Measurements from ENCODE around the gene OR5K1. TPM values are rescaled to one million over a fixed set of nuclear protein-coding genes. Genes with fewer than 3 reads are reported as not detected.

The OR5K1 gene
- total and polyA plus RNA-seq, 2 of the 4 experiments (the other 2 are of a cell fraction), result not detected

DNA sequence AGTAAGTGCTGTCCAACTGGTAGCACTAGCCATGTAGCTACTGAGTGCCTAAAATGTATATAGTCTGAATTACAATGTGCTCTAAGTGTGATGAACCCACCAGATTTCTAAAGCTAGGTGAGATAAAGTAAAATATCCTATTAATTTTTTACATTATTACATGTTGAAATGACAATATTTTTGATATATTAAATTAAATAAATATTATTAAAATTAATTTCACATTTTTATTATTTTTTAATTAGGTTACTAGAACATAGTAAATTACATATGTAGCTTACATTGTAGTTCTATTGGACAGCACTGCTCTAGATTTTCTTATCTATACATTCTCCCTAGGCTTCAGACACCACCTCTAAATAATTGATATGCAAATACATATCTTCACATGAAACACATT is 9.2 kb upstream of the OR5K1 start:
- ChIA-PET CTCF (no interaction called here), POLR2A (ENCODE audit: unreplicated experiment) (no interaction called here)
- in situ Hi-C loops (cut with MboI; ENCODE audit: low sequenced_read_pairs) (loop anchor here (25.0 kb wide), 1 partner anchor 92 kb away; the partner anchor contains the start of gene OR5K4), dilution Hi-C loops (cut with HindIII; ENCODE audit: low sequenced_read_pairs, unreplicated experiment) (no loop called here), intact Hi-C loops (cut with micrococcal nuclease) (no loop called here)
- no TSS peak for BruUV-seq (replicated peaks)
- H4K8ac ChIP-seq (ENCODE audit: low read depth in 2 of 2, low read length in 2 of 2), result no peak overlapping the region
- H2BK15ac ChIP-seq (ENCODE audit: low read depth, low read length), result no peak overlapping the region
- H3K56ac ChIP-seq (ENCODE audit: extremely low read depth, insufficient read depth, low read length), result no peak overlapping the region
- H4K5ac ChIP-seq (ENCODE audit: low read depth, low read length), result no peak overlapping the region
- no peak overlapping the region for H3K27ac ChIP-seq (ENCODE audit: insufficient read depth, low read length)
- no peaks in the 10 kb centered on the region for H3K79me1 ChIP-seq (ENCODE audit: low read depth in 1 of 2, low read length in 2 of 2)
- no peak overlapping the region for H2BK20ac ChIP-seq (ENCODE audit: low read depth, low read length)
- no peak overlapping the region for H3K18ac ChIP-seq (ENCODE audit: low read depth, low read length)
- H3K36me3 ChIP-seq (ENCODE audit: control insufficient read depth, insufficient read depth, low read length), result no peaks in the 10 kb centered on the region
- no peak for ATAC-seq (ENCODE audit: low read depth)
- H2AK9ac ChIP-seq (replicated peaks; ENCODE audit: low read depth, low read length, poor library complexity), result no peak overlapping the region
- no peak overlapping the region for H4K91ac ChIP-seq (ENCODE audit: insufficient read depth, low read depth, low read length)
- no peak overlapping the region for H3K4me3 ChIP-seq (ENCODE audit: insufficient read depth, low read depth, low read length)
- H2AK5ac ChIP-seq (ENCODE audit: low read depth, low read length), result no peak overlapping the region
- no peaks in the 10 kb centered on the region for H4K20me1 ChIP-seq (ENCODE audit: insufficient read depth, low read length)
- H3K9ac ChIP-seq (ENCODE audit: low read depth, low read length), result no peak overlapping the region
- H3K23ac ChIP-seq (ENCODE audit: low read depth, low read length), result no peak overlapping the region
- no peaks in the 10 kb centered on the region for H3K9me3 ChIP-seq (ENCODE audit: control insufficient read depth, insufficient read depth, low read length)
- no peak overlapping the region for H2BK5ac ChIP-seq (ENCODE audit: low read depth, low read length, poor library complexity, severe bottlenecking)
- no peak for TF ChIP-seq FOS (IDR thresholded peaks at IDR 0.05; ENCODE audit: low read depth, low read length)
- no peak for TF ChIP-seq BHLHE40 (IDR thresholded peaks at IDR 0.05; ENCODE audit: low read depth, low read length)
- no peak for TF ChIP-seq CEBPB (IDR thresholded peaks at IDR 0.05; ENCODE audit: low read depth, low read length)
- TF ChIP-seq RCOR1 (IDR thresholded peaks at IDR 0.05; ENCODE audit: insufficient replicate concordance, low read length), result no peak
- no peak for TF ChIP-seq ELK1 (IDR thresholded peaks at IDR 0.05; ENCODE audit: borderline replicate concordance, low read depth, low read length)
- TF ChIP-seq MXI1 (IDR thresholded peaks at IDR 0.05; ENCODE audit: borderline replicate concordance, low read depth, low read length), result no peak
- no peak for TF ChIP-seq POLR2A (IDR thresholded peaks at IDR 0.05; ENCODE audit: low read depth, low read length)
- TF ChIP-seq SMC3 (IDR thresholded peaks at IDR 0.05; ENCODE audit: low read depth, low read length), result no peak
- no peak for TF ChIP-seq CHD1 (IDR thresholded peaks at IDR 0.05; ENCODE audit: low read depth, low read length)
- no peak for TF ChIP-seq RFX5 (IDR thresholded peaks at IDR 0.05; ENCODE audit: low read depth, low read length)
- TF ChIP-seq RAD21 (IDR thresholded peaks at IDR 0.05; ENCODE audit: low read length), result no peak
- TF ChIP-seq CTCF (conservative IDR thresholded peaks at IDR 0.05; ENCODE audit: low read depth, low read length), result no peak
- no peak for TF ChIP-seq NFE2L2 (IDR thresholded peaks at IDR 0.05; ENCODE audit: low read depth, low read length)
- TF ChIP-seq, protein P1, sequence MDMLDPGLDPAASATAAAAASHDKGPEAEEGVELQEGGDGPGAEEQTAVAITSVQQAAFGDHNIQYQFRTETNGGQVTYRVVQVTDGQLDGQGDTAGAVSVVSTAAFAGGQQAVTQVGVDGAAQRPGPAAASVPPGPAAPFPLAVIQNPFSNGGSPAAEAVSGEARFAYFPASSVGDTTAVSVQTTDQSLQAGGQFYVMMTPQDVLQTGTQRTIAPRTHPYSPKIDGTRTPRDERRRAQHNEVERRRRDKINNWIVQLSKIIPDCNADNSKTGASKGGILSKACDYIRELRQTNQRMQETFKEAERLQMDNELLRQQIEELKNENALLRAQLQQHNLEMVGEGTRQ (IDR thresholded peaks at IDR 0.05; ENCODE audit: low read depth, low read length), result no peak
- H3K14ac ChIP-seq (replicated peaks; ENCODE audit: low read depth, low read length), result no peak overlapping the region
- no peaks in the 10 kb centered on the region for H3K27me3 ChIP-seq (ENCODE audit: control insufficient read depth, insufficient read depth, low read length)
- H3K4ac ChIP-seq (ENCODE audit: low read depth, low read length), result no peak overlapping the region
- no peak overlapping the region for H3K4me2 ChIP-seq (ENCODE audit: low read depth, low read length)
- H2AFZ ChIP-seq (replicated peaks; ENCODE audit: low read length, poor library complexity), result no peak overlapping the region
- DNase-seq, result no peak
- no peaks in the 10 kb centered on the region for H3K9me1 ChIP-seq (ENCODE audit: insufficient read depth, low read length)
- H3K4me1 ChIP-seq (ENCODE audit: control insufficient read depth, insufficient read depth, low read length), result no peaks in the 10 kb centered on the region
- H2BK120ac ChIP-seq (ENCODE audit: low read depth, low read length), result no peak overlapping the region
